GM10266 (cell line): Measurements from ENCODE around the gene UNCX.

Experiments
- DNase-seq: peaks from one replicate; pipeline ENCODE4 v3.0.0; 2012; ENCODE audit errors: extremely low spot score
- CTCF ChIP-seq: IDR thresholded peaks from 2 replicates; pipeline ENCODE4 v1.5.1; 2012; ENCODE audit warnings: mild to moderate bottlenecking, low read depth; ENCODE audit not compliant: control insufficient read depth, insufficient read depth; ENCODE audit errors: missing control alignments

The UNCX gene

GRCh38 chr7:1247527-1248041 lies 14.9 kb downstream of the UNCX start:
- DNase-seq: no peak
- TF ChIP-seq CTCF: no peak

GRCh38 chr7:1248143-1248915 lies 15.7 kb downstream of the UNCX start:
- no peak for DNase-seq
- TF ChIP-seq CTCF: no peak

- DNase-seq: no peak
- no peak for TF ChIP-seq CTCF
Observed at GRCh38 chr7:1248916-1249581, 16.4 kb downstream of the UNCX start.

- TF ChIP-seq CTCF: no peak
Observed at GRCh38 chr7:1249731-1250130, 17.1 kb downstream of the UNCX start.

GRCh38 chr7:1250901-1251300 lies 18.2 kb downstream of the UNCX start:
- TF ChIP-seq CTCF: no peak
- DNase-seq: no peak

More at GRCh38 chr7:1249731-1250130, 17.1 kb downstream of the UNCX start:
- no peak for DNase-seq

- DNase-seq: no peak
- TF ChIP-seq CTCF: no peak
Observed at GRCh38 chr7:1251796-1252539, 19.3 kb downstream of the UNCX start.
